GM10266 (cell line): ENCODE results near the gene SLC47A1.

Experiments
- DNase-seq: peaks from one replicate; pipeline ENCODE4 v3.0.0; 2012; ENCODE audit errors: extremely low spot score
- TF ChIP-seq, protein P1 (sequence below): IDR thresholded peaks from 2 replicates; pipeline ENCODE4 v1.5.1; 2012; ENCODE audit warnings: mild to moderate bottlenecking, low read depth; ENCODE audit not compliant: control insufficient read depth, insufficient read depth; ENCODE audit errors: missing control alignments

The SLC47A1 gene

DNA sequence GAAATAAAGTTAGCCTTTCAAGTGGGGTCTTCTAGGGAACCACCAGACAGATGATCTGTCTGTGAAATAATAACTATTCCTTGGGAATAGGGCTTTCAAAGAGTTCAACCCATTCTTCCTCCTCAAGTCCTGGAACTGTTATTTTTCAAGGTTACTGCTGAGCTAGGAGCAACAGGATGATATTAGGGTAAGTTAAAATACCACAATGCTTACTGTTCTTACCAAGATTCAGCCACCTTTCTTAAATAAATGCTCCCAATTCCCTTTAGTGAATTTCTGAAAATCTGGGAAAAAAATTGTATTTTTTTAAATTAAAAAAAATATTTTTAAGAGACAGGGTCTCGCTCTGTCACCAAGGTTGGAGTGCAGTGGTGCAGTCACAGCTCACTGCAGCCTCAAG is 88.0 kb downstream of the SLC47A1 start:
- DNase-seq, result no peak
- TF ChIP-seq, protein P1, sequence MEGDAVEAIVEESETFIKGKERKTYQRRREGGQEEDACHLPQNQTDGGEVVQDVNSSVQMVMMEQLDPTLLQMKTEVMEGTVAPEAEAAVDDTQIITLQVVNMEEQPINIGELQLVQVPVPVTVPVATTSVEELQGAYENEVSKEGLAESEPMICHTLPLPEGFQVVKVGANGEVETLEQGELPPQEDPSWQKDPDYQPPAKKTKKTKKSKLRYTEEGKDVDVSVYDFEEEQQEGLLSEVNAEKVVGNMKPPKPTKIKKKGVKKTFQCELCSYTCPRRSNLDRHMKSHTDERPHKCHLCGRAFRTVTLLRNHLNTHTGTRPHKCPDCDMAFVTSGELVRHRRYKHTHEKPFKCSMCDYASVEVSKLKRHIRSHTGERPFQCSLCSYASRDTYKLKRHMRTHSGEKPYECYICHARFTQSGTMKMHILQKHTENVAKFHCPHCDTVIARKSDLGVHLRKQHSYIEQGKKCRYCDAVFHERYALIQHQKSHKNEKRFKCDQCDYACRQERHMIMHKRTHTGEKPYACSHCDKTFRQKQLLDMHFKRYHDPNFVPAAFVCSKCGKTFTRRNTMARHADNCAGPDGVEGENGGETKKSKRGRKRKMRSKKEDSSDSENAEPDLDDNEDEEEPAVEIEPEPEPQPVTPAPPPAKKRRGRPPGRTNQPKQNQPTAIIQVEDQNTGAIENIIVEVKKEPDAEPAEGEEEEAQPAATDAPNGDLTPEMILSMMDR, result no peak

GRCh38 chr17:19626079-19626478 is 92.4 kb downstream of the SLC47A1 start:
- TF ChIP-seq, protein P1, result no peak
- no peak for DNase-seq
